Left ventricle myocardium superior (tissue), 1 donor: ENCODE measurements around the gene ELFN2. TPM values are rescaled to one million over a fixed set of nuclear protein-coding genes. Genes with fewer than 3 reads are reported as not detected.

Experiments
- ATAC-seq: fragments of 200-7000 bp; cut with Tn5 transposase; one replicate; pipeline ENCODE4 v1.9.1; 2020; ENCODE audit warnings: mild to moderate bottlenecking, moderate library complexity
- DNase-seq: peaks from one replicate; pipeline ENCODE4 v3.0.0-alpha.2; 2020
- intact Hi-C: fragments of 100-400 bp; cut with micrococcal nuclease; formaldehyde crosslinking; loops from one replicate; pipeline ENCODE4 v1.11.0; 2022
- total RNA-seq: library from RNA; stranded (reverse); fragmentation: NEBNext Ultra II Directional; extraction: Animal tissue kit (Norgen Biotek cat#: 25700); gene quantifications from one replicate; pipeline ENCODE4 v1.2.1, GENCODE V29; 2021
- donor health status: DM: no; HTN: yes; CAD: no; lungs with severe emphysema.

The ELFN2 gene
- total RNA-seq, 1 donor from 2014 or later = 0.05 TPM

GRCh38 chr22:37417264-37417663 is 10.0 kb downstream of the ELFN2 start:
- ATAC-seq (no peak), DNase-seq (no peak)
- intact Hi-C loops = no loop called here

GRCh38 chr22:37416827-37417226 is 10.5 kb downstream of the ELFN2 start:
- ATAC-seq (no peak), DNase-seq (no peak)
- intact Hi-C loops = no loop called here

GRCh38 chr22:37416389-37416788 is 10.9 kb downstream of the ELFN2 start:
- DNase-seq (no peak), ATAC-seq (no peak)
- intact Hi-C loops = no loop called here

GRCh38 chr22:37415210-37415609 is 12.1 kb downstream of the ELFN2 start:
- intact Hi-C loops = no loop called here
- no peak for ATAC-seq
- DNase-seq = no peak

- ATAC-seq = no peak
- intact Hi-C loops = no loop called here
- no peak for DNase-seq
Observed at GRCh38 chr22:37414288-37414687, 13.0 kb downstream of the ELFN2 start.

- DNase-seq (no peak), ATAC-seq (no peak)
- intact Hi-C loops = no loop called here
Observed at GRCh38 chr22:37413546-37413945, 13.7 kb downstream of the ELFN2 start.

- ATAC-seq (no peak), DNase-seq (no peak)
- intact Hi-C loops = no loop called here
Observed at GRCh38 chr22:37412495-37413250, 14.6 kb downstream of the ELFN2 start.

GRCh38 chr22:37411655-37412054 is 15.6 kb downstream of the ELFN2 start:
- intact Hi-C loops = no loop called here
- DNase-seq (no peak), ATAC-seq (no peak)

GRCh38 chr22:37410174-37411055 is 16.9 kb downstream of the ELFN2 start:
- ATAC-seq (peak; percentile 35), DNase-seq (peak; percentile 46)
- intact Hi-C loops = no loop called here

- intact Hi-C loops = no loop called here
- DNase-seq = no peak
- ATAC-seq = no peak
Observed at GRCh38 chr22:37409459-37410050, 17.7 kb downstream of the ELFN2 start.

- intact Hi-C loops = no loop called here
- DNase-seq (no peak), ATAC-seq (no peak)
Observed at GRCh38 chr22:37409031-37409430, 18.2 kb downstream of the ELFN2 start.

GRCh38 chr22:37407856-37408255 is 19.4 kb downstream of the ELFN2 start:
- ATAC-seq (no peak), DNase-seq (no peak)
- intact Hi-C loops = no loop called here

- DNase-seq (no peak), ATAC-seq (no peak)
- intact Hi-C loops = no loop called here
Observed at GRCh38 chr22:37406441-37407235, 20.6 kb downstream of the ELFN2 start.

GRCh38 chr22:37404091-37404490 is 23.2 kb downstream of the ELFN2 start:
- intact Hi-C loops = no loop called here

GRCh38 chr22:37403267-37403960 is 23.9 kb downstream of the ELFN2 start:
- no peak for ATAC-seq
- intact Hi-C loops = no loop called here

More at GRCh38 chr22:37404091-37404490, 23.2 kb downstream of the ELFN2 start:
- DNase-seq (no peak), ATAC-seq (no peak)

GRCh38 chr22:37402184-37402506 is 25.1 kb downstream of the ELFN2 start:
- intact Hi-C loops = no loop called here
- ATAC-seq = peak; percentile 21
- DNase-seq = no peak

More at GRCh38 chr22:37403267-37403960, 23.9 kb downstream of the ELFN2 start:
- no peak for DNase-seq

GRCh38 chr22:37401401-37402183 is 25.7 kb downstream of the ELFN2 start:
- DNase-seq (peak; percentile 66), ATAC-seq (peak; percentile 91)
- intact Hi-C loops = no loop called here

GRCh38 chr22:37400719-37401118 is 26.6 kb downstream of the ELFN2 start:
- no peak for ATAC-seq
- intact Hi-C loops = no loop called here
- DNase-seq = no peak
